NCI-H1694 (cell line): Measurements from ENCODE around the gene PLOD1.
"Not testable (repeated sequence)": the region's sequence is repeated elsewhere in the genome, so short reads cannot be mapped to it uniquely, and the experiment has no call there.

Experiments
- DNase-seq: peaks from one replicate; lab custom pipeline; 2025; lab: John Stamatoyannopoulos, UW

PLOD1 gene

DNA sequence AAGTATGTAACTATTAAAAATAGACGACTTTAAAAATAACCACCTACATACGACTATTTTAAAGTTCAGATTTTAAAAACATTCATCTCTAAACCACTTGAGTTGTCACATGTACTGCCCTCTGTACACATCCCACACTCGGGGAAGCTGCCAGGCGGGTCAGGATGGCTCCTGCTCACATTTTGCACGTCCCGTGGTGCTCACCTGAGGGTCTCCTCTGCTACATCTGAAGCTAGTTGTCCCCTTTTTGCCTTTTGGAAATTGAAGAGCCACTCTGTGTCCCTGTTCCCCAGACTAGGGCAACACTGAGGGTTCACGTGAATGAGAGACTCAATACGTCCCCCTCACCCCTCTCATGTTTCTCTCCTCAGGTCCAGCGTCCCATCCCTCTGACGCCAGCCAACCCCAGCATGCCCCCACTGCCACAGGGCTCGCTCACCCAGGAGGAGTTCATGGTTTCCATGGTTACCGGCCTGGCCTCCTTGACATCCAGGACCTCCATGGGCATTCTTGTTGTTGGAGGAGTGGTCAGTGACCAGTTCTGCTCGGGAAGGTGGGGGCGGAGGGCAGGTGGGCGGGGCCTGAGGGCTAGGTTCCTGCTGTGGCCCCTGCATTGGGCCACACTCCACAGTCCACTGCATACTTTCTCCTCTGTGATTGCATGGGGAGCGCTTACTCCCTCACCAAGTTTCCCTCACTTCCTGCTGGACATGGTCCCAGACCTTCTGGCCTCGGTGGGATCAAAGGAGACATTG, 71.8 kb downstream of the PLOD1 start:
- DNase-seq, result no peak

DNA sequence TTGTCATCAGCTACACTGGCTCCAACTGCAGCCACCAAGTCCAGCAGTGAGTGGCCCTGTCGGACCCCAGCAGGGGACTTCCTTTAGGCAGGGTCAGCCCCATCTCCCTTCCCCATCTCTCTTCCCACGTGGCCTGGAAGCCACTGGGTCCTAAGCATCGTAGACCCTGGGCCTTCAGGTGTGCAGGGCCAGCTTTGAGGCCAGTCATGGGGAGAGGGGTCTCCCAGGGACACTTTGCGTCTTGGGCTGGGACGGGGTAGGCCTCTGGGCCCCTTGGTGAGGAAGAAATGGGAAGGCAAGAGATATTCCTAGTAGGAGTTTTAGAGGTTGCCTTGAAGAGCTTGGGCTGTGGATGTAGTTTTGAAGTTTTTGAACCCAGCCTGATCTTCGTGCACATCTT, 72.7 kb downstream of the PLOD1 start:
- DNase-seq, result no peak

DNA sequence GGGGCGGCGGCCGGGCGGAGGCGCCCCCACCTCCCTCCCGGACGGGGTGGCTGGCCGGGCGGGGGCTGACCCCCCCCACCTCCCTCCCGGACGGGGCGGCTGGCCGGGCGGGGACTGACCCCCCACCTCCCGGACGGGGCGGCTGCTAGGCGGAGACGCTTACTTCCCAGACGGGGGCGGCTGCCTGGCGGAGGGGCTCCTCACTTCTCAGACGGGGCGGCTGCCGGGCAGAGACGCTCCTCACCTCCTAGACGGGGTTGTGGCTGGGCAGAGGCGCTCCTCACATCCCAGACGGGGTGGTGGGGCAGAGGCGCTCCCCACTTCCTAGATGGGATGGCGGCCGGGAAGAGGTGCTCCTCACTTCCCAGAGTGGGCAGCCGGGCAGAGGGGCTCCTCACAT, 73.8 kb downstream of the PLOD1 start:
- DNase-seq, result not testable (repeated sequence)

DNA sequence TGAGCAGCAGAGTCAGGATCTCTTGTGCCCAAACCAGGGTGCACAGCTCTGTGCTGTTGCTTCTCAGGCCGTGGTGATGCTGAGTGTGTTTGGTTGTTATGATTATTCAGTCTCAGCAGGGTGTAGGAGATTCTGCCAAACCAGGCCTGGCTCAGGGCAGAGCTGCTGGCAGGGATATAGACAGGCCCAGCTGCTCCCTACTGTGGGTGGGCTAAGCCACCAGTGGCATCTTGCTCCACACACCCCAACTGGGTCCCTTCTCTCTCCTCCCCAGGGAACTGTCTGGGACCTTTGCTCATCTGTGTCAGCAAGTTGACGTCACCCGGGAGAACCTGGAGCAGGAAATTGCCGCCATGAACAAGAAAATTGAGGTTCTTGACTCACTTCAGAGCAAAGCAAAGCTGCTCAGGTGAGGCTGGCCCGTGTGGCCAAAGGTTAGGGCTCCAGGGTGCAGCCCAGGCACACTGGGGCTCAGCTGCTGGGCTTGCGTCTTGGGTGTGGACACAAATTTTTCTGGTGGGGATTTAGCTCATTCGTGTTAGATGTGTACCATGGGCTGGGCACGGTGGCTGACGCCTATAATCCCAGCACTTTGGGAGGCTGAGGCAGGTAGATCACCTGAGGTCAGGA, 74.9 kb downstream of the PLOD1 start:
- DNase-seq, result no peak

DNA sequence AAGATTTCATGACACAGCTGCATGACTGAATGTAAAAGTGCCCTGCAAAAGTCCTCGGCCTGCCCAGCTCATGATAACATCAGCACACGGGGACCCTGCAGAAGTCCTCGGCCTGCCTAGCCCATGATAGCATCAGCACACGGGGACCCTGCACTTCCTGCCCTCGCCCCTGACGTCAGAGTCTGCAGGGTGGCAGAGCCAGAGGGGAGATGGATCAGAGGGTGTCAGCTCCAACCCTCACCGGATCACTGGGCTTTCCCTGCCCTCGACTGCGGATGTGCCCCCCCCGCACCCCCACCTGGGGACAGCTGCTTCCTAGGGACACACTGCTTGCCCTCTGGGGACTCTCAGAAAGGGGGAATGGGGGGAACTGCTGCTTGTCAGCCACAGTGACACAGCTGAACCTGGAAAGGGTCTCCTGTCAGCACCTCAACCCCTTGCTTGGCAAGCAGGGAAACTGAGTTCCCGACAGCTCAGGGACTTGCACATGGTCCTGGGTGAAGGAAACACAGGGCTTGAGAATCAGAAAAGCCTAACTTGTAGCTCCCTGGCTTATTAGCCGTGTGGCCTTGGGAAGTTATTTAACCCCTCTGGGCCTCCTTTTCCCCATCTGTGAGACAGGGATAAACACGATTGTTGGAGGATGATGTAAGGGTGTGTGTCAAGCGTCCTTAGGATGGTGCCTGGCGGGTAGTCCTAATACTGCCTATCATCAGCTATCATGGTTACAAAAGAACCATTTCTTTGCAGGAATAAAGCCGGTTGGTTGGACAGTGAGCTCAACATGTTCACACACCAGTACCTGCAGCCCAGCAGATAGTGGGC, 76.4 kb downstream of the PLOD1 start:
- no peak for DNase-seq

DNA sequence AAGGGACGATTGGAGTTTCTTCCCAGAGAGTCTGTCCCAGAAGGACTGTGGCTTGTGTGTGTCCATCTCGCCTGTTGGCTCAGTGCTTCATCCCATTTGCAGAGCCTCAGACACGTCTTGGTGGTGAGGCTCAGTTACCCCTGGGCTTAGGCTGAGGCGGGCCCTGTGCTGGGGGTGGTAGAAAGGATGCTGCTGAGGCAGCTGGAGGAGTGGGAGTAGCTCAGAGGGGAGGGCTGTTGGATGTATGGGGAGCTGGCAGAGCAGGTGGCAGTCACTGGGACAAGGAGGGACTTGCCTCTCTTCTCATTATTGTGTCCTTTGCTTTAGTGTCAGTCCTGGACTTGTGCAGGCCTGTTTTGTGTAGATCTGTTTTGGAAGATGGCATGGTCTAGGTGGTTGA, 77.5 kb downstream of the PLOD1 start:
- DNase-seq, result no peak

DNA sequence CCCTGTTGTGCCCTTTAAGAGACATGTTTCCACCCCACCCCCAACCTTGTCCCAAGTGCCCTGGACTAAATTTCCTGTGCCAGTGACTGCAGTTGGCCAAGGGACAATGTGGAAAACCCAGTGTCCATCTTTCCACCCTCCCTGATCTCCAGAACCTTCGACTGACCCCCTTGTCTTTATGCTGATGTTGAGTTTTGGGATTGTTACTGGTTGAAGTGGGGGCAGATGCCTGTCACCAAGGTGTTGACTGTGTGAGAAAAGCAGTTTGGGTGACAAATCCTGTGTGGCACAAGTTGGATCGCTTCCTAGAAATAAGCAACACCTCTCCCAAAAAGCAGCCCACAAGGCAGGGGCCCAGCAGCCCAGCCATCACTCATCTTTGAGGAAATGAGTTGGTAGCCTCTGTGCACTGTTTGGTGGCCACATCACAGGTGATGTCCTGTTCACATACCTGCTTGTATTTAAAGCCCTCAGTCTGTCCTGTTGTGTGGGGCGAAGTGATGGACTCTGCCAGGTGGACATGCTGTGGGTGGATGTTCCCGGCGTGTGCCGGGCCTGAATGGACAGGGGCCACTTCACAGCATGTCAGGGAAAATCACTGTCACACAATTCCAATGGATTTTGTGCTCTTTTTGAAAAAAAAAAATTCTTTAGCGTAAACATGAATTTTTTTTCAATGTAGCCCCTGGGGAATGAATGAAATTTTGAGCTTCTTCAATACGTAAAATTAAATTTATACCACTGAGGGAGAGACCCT, 78.2 kb downstream of the PLOD1 start:
- no peak for DNase-seq

DNA sequence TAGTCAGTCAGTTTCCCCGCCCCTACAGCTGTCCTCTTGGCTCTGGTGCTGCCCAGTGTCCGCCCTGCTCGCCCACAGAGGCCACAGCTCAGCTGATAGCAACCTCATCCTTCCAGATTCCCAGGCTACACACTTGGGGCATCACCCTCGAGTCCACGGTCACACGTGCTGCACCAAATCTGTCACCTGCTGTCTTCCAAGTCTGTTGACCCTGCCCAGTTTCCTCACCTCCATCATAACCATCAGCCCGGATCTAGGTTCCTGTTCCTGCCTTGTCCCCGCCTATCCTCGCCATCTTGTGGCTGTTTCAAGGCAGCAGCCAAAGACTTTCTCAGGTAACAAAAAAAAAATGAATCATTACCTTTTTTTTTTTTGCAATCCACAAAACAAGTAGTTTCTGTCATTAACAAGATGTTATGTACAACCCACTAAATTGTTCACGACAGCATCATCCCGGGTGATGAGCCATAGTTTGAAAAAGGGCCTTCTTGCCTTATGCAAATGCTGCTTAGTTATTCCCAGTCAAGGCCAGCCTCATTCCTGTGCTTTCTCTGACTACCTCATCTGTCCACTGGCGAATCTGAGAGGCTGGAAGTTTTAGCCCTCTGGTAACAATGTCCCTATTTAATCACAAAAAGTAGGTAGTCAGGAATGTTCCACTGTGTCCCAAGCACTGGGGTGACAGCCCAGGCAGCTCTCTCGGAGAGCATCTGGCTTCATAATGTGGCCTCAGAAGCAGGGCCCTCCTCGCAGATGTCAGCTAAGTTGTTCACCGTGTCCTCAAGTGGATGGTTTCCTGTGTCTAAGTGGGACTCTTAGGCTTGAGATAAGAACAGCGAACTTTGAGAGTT, 79.8 kb downstream of the PLOD1 start:
- no peak for DNase-seq

DNA sequence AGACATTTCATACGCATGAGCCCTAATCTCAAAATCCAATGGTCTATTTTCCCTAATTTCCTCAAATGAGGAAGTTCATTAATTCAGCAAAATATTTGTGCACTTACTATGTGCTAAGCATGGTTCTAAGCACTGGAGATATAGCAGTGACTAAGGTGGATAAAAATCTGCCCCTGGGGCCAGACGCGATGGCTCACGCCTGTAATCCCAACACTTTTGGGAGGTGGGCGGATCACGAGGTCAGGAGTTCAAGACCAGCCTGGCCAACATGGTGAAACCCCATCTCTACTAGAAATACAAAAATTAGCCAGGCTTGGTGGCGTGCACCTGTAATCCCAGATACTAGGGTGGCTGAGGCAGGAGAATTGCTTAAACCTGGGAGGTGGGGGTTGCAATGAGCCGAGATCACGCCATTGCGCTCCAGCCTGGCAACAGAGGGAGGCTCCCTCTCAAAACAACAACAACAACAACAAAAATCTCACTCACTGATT, 80.5 kb downstream of the PLOD1 start:
- no peak for DNase-seq

DNA sequence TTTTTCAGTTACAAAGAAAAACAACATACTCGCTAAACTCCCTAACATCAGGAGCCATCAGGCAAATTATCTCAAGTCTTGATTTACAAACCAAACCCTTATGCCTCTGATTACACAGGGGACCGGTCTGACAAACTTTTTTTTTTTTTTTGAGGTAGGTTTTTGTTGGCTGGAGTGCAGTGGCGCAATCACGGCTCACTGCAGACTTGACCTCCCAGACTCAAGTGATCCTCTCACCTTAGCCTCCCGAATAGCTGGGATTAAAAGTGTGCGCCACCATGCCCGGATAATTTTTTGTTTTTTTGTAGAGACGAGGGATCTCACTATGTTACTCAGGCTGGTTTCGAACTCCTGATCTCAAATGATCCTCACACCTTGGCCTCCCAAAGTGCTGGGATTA, 81.0 kb downstream of the PLOD1 start:
- DNase-seq, result no peak

DNA sequence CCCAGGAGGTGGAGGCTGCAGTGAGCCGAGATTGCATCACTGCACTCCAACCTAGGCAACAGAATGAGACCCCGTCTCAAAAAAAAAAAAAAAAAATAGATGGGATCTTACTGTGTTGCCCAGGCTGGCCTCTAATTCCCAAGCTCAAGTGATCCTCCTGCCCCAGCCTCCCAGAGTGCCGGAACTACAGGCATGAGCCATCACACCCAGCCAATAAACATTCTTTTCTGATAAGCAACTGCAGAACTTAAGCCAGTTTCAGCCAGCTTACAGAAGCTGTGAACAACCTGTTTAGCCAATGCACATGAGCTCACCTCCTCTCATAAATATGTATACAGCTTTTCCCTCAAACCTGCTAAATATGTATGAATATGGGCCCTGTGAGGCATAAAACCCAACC, 81.7 kb downstream of the PLOD1 start:
- no peak for DNase-seq

DNA sequence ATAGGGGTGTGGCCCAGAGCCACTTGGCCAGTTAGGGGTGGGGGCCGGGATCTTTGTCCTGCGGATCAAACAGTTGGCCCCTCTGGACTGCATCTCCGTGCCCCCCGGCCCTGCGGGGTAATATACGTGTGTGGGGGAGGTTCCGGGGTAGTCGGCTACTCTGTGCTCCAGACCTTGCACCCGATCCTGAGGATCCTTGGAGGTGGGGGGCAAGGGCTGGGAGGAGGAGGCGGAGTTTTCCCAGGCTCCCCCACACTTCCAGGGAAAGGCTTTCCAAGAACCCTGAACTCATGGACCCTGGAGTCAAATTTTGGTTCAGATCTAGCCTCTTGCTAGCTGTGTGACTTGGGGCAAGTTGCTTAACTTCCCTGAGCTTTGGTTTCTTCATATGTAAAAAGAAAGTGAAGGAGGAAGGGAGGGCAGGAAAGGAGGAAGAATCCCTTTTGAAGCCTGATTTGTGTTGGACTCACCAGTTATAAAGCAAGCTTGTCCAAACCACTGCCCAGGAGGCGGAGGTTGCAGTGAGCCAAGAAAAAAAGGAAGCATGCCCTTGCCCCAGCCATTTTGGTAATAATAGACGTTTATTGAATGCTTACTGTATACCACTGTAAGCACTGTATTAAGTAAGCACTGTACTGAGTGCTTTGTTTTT, 85.5 kb downstream of the PLOD1 start:
- no peak for DNase-seq

DNA sequence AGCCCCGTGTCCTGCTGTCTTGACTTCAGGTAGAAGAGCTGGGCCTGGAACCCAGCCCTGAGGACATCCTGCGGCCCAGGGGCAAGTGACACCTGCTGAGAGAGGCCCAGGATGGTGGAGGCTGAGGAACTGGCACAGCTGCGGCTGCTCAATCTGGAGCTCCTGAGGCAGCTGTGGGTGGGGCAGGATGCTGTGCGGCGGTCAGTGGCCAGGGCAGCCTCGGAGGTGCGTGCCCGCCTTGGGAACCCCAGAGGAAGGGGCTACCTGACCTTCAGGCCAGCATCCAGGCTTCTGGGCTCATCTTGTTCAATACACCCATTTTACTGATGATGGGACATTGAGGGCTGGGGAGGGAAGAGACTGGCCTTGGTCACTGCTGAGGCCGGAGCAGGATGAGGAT, 87.1 kb downstream of the PLOD1 start:
- no peak for DNase-seq

DNA sequence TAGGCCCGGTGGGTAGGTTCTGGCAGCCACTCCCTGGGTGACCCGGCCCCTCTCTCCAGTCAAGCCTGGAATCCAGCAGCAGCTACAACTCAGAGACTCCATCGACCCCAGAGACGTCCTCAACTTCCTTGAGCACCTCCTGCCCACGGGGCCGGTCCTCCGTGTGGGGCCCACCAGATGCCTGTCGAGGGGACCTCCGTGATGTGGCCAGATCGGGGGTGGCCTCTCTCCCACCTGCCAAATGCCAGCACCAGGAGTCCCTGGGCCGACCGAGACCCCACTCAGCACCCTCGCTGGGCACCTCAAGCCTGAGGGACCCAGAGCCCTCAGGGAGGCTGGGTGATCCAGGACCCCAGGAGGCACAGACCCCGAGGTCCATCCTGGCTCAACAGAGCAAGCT, 87.5 kb downstream of the PLOD1 start:
- DNase-seq, result no peak
